T follicular helper cell (primary cell): Measurements from ENCODE around the gene LASP1.
A peak's percentile ranks its signal among the peaks of the same experiment; 100 is the strongest.

Experiments
- DNase-seq: peaks from one replicate; pipeline ENCODE4 v3.0.0-alpha.2; 2020; ENCODE audit warnings: low read depth

Gene LASP1

DNA sequence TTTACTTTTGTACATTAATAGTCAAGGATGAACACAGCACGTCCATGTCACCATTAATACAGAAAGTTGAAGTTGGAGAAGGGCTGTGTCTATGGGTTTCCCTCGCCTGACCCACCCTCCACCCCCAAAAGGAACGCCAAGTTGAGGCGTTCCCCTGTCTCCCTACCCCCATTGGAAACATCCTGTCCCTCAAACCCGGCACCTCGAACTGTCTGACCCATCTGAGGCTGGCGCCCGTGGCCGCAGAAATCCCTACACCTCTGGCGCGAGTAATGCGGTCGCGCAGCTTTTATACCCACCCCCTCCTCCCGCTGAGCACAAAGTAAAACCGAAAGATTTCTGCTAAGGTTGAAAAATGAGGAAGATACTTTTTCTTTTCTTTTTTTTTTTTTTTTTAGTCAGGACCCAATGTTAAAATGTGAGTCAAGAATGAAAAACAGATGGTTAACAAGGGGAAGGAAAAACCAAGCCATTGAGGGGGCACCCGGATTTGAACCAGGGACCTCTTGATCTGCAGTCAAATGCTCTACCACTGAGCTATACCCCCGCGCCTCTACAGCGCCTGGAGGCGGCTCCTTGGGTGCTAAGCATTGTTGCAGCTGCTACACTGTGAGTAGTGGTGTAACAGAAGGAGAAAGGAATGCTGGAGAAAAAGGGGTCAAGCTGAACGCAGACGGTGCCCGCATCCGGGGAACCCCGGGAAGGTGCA, 887 bp upstream of the LASP1 start:
- peak; percentile 80 for DNase-seq

DNA sequence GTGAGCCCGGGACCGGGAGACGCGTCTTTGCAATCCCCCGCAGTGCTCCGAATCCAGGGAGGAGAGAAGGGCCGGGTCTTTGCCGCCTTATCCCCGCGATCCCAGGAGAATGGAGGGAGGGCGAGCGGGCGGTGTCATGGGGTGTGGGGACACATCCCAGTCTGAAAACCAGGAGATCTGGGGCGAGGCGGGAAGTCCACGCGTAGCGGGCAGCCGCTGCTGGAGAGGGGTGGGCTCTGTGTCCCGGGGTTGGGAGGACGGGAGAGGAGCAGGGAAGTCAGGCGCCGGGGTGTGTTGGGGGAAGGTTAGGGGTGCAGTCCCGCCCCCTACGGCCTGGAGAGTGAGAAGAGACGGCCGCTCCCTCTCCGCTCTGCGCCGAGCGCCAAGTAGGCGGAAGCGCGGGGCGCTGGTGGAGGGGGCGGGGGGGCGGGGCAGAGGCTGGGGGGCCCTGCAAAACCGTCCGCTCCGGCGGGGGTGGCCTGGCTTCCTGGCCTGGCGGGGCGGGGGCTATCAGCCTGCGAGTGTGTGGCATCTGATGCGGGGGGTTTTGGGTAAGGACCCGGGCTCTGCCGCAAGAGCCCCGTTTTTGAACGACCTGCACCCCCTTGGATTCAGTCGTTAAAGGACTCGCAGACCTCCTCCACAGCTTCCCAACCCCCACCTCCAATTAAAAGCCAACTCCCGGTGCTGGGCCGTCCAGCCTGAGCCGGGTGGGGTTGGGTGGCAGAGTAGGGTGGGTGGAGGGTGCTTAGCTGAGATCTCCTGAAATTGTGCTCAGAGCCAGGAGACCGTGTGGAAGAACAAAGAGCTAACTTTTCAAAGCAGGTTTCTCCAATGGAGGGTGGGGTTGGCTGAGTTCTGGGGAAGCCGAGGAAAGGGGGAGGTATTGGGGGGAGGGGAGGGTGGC, 654 bp downstream of the LASP1 start:
- peak; percentile 50 for DNase-seq

DNA sequence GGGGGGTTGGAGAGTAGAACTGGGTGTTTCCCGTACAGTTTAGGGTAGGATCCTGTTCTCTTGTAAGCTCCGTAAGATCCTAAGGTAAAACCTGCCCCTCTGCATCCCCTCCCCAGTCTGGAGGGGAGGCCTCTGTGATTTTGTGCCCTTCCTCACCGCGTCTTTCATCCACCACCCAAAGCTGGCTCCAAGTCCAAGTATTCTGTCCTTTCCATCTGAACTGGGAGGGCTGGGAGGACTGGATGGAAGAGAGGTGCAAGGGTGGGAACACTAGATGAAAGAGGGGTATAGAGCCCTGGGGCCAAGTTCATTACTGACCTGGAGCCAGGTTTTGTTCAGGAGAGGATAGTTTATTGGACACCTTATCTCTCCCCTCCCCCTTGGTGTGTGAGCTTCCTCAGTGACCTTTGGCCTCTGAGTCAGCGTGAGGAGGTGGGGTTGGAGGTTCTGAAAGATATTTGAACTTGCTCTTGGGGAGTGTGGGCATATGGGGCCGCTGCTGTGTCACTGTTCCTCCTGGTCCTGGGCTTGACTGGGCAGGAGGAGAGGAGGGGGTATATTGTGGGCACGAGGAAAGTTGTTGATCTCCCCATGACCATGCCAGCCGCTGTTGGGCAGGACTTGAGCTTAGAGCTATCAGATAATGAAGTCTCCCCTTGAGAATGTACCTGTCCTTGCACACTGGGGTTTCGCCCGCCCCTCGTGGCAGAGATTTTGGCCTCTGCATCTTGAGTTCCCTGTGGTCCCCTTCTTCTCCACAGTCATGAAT, 1.6 kb downstream of the LASP1 start:
- DNase-seq = peak; percentile 60

DNA sequence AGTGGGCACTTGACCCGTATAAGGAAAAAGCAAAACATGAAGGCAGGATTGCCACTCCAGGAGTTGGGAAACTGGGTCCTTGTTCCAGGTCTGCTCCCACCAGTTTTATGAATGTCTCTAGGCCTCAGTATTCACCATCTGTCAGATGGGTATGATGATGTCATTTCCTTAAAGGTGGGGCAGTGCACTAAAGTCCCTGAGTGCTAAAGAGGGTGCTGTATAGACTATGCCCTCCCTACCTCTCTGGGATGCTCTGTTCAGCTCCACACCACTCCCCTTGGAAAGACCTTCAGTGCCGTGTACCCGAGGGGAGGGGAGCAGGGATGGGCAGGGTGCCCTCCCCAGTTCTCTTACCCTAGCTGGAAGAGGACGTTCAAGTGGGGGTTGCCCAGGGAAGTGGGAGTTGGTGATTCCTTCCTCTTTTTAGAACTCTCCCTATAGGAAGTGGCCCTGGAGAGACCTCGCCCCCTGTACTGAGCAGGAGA, 2.2 kb downstream of the LASP1 start:
- DNase-seq = no peak

DNA sequence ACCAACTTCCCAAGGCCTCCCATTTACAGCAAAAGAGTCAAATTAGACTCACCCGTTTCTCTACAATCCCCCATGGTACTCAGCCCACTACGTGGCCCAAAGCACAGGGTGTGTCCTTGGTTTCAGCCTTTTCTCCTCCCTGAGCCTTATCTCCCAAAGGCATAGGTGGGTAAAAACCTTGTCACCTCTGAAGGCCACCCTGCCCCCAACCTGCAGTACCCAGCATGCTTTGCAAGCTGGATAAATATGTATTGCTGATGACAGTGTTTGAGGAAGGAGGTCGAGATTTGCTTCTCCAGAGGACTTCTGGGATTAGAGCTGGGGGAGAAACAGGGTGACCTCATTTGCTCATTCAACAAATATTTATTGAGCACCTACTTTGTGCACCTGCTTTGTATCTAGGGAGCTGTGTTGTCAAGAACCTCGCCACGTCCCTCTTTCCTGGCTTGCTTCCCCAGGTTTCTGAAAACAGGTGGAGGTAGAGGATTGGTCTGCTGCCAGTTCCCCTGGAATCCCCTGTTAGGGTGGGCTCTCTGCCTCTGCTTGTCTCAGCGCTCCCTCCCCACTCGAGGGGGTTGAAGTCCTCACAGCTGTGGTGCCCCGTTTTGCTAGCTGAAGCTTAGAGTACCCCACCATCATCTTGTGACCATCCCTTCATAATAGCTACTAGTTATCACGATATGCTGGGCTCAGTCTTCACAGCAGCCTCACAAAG, 3.0 kb downstream of the LASP1 start:
- no peak for DNase-seq

DNA sequence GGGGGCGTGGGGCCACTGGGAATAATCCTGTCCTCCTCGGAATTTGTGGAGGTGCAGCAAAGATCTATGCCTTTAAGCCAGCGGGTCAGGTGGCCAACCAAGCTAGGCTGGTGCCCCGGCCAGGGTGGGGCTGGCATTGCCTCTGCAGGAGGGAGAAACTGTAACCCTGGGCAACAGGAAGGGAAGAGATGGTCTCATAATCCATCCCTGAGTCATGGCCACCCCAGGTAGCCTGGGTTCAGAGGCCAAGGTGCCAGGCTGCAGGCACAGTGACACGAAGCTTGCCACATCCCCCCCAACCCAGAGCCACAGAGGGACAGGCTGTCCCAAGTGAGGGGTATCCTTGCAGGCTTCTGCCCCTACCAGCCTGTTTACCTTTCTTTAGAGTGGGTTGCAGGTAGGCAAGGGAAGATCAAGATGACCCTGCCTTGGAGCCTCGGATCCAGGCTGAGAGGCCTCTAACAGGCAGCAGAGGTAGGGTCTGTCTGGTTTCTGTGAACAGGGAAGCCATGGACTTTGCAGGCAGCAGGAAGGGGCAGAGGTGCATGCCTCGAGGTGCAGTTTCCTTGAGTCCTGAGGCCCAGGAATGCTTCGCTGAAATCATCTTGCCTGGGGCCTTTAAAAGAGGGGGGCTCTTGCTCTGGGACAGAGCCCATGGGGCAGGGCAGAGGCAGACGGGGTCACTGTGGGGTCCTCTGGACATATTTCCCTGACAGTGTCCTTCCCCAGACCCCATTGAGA, 4.0 kb downstream of the LASP1 start:
- no peak for DNase-seq

DNA sequence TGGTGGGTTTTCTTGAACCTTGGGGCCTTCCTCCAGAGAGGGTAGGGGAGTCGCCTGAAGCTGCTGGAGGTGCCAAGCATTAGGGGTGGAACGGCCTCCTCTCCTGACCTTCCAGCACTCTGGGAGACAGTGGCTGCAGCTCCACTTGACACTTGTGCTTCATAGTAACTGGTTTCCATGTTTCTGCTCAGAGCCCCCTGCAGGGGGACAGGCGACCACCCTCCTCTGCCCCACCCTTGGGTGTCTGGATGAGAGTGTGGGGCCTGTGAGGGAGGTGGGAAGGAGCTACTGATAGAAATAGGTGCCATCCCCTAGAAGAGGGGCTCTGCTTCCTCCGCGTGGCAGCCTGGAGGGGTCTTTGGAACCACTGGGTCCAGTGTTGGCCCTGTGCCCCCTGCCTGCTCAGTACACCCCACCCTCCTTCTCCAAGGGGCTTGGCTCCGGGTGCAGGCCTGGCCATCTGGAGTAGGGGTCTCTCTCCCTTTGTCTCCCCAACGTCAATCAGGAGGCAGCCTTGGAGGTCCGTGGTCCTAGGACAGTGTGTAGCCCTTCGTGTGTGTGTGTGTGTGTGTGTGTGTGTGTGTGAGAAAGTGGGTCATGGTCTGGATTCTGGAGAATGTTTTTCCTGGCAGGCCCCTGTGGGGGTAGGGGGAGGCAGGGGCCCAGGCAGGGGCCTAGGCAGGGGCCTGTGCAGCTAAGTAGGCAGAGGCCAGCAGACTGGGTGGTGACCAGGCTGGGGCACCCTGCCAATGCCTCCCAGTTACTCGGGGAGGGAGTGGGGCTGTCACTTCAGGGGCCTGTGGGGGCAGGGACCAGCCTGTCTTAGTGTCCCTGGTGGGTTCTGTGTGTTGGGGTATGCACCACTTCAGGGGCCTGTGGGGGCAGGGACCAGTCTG, 4.9 kb downstream of the LASP1 start:
- no peak for DNase-seq

DNA sequence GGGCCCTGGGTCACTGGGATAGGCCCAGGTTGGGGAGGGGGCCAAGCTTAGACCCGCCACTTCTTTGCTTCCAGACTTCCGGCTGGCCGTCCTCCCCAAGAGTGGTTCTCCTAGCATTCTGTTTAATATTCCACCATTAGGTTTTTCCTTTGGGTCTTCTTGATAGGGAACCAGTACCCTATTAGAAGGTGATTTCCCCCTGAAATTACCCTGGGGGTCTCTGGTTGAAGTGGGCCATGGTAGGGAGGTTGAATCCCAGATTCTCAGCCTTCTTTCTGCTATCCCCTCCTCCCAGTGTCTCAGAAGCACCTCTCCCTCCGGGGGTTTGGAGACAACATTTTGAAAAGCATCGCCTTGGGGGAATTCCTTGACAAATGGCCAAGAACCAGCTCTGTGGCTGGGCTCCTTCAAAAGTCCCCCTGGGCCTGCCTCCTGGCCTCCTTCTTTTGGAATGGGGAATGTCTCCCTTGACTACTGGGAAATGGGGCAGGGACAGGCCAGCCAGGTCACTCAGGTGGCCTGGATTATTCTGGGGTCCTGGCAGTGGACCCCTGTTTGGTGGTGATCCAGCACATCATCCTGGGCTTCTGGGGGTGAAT, 5.7 kb downstream of the LASP1 start:
- no peak for DNase-seq

DNA sequence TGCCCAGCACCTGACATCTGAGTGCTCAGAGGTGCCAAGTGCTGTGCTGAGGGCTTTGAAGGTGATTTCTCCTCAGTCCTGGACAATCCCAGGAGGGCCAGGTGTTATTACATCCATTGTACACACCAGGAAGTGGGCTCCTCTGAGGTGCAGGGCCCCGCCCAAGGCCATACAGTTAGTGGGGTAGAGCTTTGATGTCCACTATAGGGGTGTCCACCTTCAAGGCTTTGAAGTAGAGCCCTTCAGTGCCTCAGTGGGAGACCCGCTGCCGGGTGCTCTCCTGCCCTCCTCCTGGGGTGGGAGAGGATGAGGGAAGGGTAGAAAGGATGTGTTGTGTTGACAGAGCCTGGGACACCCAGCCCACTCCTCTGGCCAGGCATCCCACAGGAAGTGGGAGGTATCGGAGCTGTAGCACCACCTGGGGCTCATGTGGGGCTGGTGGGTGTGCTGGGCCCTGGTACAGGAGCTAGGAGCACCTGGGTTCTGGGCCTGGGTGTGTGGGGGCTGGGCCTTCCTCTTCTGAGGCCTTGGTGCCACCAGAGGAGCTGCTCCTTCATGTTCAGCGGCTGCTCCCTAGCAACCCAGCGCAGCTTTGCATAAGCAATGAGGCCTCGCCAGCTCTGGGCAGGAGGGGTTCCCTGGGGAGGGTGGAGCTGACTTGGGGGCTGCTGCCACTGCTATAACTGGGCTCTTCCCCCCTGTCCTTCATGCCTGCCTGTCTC, 7.4 kb downstream of the LASP1 start:
- peak; percentile 28 for DNase-seq

DNA sequence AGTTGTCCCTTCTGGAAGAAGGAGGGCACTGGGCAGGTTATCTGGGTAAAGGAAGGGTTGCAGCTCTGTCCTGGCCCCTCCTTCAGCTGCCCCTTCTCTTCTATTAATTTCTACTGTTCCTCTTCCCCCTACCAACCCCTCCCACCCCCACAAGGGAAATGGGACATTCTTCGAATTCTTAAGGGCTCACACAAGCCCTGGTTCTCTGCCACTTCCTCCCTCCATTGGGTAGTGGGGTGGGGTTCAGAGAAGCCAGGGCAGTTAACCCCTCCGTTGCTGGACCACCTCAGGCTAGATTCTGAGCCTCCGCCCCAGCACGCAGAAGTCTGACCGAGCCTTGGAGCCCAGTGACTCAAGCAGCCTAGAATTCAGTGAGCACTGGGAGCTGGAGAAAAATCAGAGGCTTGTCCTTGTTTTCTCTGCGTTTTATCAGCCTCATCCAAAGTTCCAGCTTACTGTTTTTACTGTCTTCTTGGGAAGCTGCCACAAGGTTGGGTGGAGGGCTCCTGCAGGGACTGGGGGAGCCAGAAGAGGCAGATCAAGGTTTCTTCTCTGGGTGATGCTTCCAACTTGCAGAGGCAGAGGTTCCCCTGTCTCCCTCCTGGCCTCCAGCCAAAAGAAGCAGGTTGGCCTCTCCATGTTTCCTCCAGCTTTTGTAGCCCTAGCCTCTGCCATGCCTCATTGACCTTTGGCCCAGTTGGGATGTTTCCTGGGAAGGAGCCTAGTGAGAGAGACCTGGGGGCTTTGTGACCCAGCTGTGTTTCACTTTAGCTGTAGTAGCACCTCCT, 10.2 kb downstream of the LASP1 start:
- DNase-seq = no peak

DNA sequence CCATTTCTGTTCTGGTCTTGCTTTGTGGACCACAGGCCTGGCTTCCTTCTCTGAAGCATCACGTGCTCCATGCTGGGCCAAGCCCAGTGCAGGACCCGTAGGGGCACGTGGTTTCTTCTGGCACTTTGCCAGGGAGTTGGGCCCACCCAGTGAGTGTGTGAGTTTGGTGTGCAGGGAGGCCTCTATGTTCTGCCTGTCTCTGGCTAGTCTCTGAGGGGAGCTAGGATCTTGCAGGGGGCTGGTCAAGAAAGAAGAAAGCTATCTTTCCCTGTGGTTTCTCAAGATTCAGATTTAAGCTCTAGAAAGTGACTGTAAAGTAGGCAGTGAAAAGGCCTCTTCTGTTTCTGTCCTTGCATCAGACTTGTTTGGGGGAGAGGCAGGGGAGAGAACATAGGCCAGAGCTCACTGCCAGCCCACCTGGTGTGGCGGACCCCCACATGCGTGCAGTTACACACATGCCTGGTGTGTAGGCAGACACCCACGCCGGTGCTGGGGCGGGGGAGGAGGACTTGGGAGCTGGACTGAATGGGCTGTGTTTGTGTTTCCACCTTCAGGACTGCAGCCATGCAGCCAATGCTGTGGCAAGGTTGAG, 11.8 kb downstream of the LASP1 start:
- no peak for DNase-seq

DNA sequence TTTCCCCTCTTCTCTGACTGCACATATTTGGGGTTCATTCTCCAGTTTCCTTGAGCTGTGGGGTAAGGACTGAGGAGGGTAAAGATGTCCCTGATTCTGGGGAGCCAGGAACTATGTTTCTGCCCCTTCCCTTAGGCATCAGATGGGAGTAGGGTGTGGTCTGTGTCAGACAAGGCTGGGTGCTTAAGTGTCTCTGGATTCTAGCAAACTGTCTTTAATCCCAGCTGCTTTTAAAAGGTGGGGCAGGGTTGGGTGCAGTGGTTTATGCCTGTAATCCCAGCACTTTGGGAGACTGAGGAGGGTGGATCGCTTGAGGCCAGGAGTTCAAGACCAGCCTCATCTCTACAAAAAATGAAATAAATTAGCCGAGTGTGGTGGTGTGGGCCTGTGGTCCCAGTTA, 13.0 kb downstream of the LASP1 start:
- DNase-seq = no peak

DNA sequence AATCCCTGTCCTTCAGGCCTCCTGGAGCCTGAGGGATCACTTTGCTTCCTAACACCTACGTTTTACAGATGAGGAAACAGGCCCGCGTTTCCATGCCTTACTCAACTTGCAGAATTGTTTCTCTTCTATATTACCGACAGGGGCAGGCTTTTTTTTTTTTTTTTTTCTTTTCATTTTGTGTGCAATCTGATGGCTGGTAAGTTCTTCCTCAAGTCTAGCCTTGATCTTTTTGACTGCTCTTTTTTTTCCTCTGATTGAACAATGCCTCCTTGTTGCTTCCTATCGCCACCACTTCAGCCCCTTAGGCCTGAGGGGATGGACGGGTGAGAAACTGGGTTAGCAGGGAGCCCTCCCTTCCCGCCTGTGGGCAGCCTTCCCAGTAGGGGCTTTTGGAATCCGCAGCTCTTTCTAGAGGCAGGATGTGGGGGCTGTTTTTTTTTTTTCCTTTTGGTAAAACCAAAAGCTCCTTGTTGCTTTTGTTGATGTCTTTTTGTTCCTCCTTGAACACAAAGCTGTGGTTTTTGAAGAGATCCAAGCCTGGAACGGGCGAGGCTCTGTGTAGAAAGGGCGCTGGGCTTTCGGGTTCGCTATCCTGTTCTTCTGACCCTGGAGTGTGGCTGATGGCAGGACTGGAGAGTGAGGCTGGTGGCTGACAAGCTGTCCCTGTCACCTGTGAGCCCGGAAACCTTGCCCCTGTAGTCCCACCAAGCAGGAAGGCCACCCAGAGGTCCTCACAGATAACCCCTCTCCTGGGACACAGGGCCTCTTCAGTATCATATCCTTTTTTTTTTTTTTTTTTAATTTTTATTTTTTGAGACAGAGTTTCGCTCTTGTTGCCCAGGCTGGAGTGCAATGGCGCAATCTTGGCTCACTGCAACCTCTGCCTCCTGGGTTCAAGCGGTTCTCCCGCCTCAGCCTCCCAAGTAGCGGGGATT, 14.0 kb downstream of the LASP1 start:
- DNase-seq = no peak

DNA sequence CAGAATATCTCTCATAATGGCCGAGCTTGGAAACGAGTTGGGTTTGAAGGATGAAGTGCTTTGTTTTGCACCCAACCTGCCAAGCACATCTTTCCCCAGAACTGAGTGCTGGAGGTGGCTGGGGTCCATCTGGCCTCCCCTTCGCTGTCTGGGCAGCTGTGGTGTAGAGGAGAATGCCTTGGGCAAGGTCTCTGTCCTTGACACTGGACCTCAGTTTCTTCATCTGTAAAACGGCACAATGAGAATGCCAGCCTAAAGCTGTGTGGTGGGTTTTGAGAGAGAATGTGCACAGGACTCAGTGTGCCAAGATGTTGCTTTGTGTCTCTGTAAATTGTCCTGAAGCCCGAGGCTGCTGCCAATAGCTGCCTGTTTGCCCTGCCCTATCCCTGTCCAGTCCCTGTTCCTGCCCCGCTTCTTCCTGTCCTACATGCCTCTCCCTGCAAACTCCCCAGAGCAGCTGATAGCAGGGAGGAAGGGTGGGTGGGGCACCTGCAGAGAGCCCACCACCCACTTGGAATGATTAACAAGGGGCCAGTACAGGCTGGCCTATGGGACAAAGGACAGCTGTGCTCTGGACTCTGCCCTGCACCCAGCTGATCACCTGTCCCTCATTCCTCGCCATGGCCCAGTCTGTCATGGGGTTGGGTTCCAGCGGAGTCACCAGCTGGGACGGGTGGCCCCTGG, 15.3 kb downstream of the LASP1 start:
- no peak for DNase-seq

DNA sequence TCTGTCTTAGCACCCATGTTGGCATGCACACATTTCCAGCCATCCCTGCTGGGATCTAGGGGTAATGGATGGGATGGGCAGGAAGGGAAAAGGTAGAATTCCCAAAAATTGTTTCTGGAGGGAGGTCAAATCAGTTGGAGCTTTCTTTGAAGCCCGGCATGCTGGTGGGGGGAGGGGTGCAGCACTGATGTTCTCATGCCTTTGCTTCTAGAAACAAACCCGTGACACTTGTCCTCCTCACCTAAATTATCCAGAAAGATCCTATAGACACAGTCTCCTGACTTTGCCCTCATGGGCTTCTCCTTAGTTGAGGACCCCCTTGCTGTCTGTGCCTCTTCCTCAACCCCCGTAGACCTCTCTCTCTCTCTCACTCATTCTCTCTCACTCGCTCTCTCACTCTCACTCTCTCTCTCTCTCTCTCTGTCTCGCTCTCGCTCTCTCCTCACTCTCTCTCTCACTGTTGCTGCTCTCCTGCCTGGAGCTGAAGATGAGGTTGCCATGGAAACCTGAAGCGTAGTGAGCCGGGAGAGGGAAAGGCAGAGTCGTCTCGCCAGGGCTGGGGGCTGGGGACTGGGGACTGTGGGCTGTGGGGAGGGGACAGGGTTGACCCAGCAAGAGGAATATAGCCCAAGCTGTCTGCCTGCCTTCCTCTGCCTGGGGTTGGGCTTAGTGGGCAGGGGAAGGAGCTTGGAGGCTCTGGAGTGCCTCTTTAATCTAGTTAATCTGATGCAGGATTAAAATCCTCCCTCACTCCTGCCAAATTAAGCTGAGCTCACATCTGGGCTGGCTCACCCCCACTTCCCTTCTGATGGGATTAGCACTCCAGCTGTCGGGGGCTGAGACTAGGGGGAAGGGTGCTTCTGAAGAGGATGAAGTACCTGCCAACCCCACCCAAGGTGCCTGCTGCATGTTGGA, 16.1 kb downstream of the LASP1 start:
- DNase-seq = no peak
